B cell (primary cell): Measurements from ENCODE around the gene ACBD3. TPM values are rescaled to one million over a fixed set of nuclear protein-coding genes. Genes with fewer than 3 reads are reported as not detected.

Source experiments
- ATAC-seq: fragments of 200-7000 bp; cut with Tn5 transposase; one replicate; pipeline ENCODE4 v1.10.0; 2021; ENCODE audit warnings: low read depth, mild to moderate bottlenecking, moderate number of reproducible peaks, moderate library complexity
- CTCF ChIA-PET: fragments of 350-600 bp; sonication (Branson Sonifier 250); formaldehyde crosslinking; loops from one replicate; lab custom pipeline; 2021; ENCODE audit warnings: antibody characterized with exemption, inconsistent platforms; lab: Charles Lee
- POLR2A ChIA-PET: fragments of 350-600 bp; sonication (Branson Sonifier 250); formaldehyde crosslinking; loops from one replicate; lab custom pipeline; 2021; ENCODE audit warnings: antibody characterized with exemption; lab: Charles Lee
- DNase-seq: peaks from one replicate; pipeline ENCODE4 v3.0.0; 2013
- H2AFZ ChIP-seq: 2 replicates; pipeline ENCODE4 v1.6.1; 2012; ENCODE audit warnings: mild to moderate bottlenecking, low read depth, low read length; ENCODE audit not compliant: insufficient read depth, poor library complexity, severe bottlenecking
- H3K27ac ChIP-seq, 2 donors: 1 replicate in 1 of 2; 2 replicates in 1 of 2; pipeline ENCODE4 v1.5.1; 2012 to 2013; ENCODE audit warnings: low read length in 2 of 2, mild to moderate bottlenecking in 2 of 2, moderate library complexity in 1 of 2
- H3K27me3 ChIP-seq, 4 experiments: fragments of 200-600 bp in 1 of 4; sonication (generic) in 1 of 4; replicated peaks in 1 of 4; 1 replicate in 2 of 4; 2 replicates in 2 of 4; pipeline versions ENCODE4 v1.6.1 to v1.7.0; 2013 to 2016; ENCODE audit warnings: low read length in 3 of 4, mild to moderate bottlenecking in 2 of 4, mixed read lengths in 1 of 4, moderate library complexity in 1 of 4; ENCODE audit not compliant: insufficient read depth in 4 of 4, control insufficient read depth in 3 of 4; ENCODE audit errors: control extremely low read depth in 1 of 4
- H3K36me3 ChIP-seq, 2 experiments: replicated peaks in 1 of 2; 1 replicate in 1 of 2; 2 replicates in 1 of 2; pipeline versions ENCODE4 v1.6.1 to v1.7.1; 2013; ENCODE audit warnings: low read length in 1 of 2; ENCODE audit not compliant: insufficient read depth in 2 of 2, control insufficient read depth in 1 of 2; ENCODE audit errors: control extremely low read depth in 1 of 2, extremely low read depth in 1 of 2
- H3K4me1 ChIP-seq, 2 donors: fragments of 200-600 bp in 1 of 2; sonication (generic) in 1 of 2; 1 replicate in 1 of 2; 2 replicates in 1 of 2; pipeline versions ENCODE4 v1.5.1 to v1.6.1; 2013 to 2017; ENCODE audit warnings: low read length in 2 of 2; ENCODE audit not compliant: control insufficient read depth in 2 of 2, insufficient read depth in 2 of 2
- H3K4me2 ChIP-seq: replicated peaks from 2 replicates; pipeline ENCODE3; 2012; ENCODE audit warnings: mild to moderate bottlenecking, low read depth, low read length; ENCODE audit not compliant: poor library complexity, severe bottlenecking
- H3K4me3 ChIP-seq, 5 experiments: fragments of 200-600 bp in 1 of 5; sonication (generic) in 1 of 5; 1 replicate in 3 of 5; 2 replicates in 2 of 5; pipeline versions ENCODE4 v1.5.1 to v1.7.0; 2011 to 2016; ENCODE audit warnings: low read length in 4 of 5, mild to moderate bottlenecking in 4 of 5, low read depth in 2 of 5, control low read depth in 1 of 5, moderate library complexity in 1 of 5; ENCODE audit not compliant: insufficient read depth in 1 of 5; ENCODE audit errors: control extremely low read depth in 1 of 5, extremely low read depth in 1 of 5
- H3K79me2 ChIP-seq: fragments of 200-600 bp; sonication (generic); one replicate; pipeline ENCODE4 v1.6.0; 2016; ENCODE audit warnings: low read length; ENCODE audit not compliant: control insufficient read depth, insufficient read depth
- H3K9ac ChIP-seq: fragments of 200-600 bp; sonication (generic); 2 replicates; pipeline ENCODE4 v1.6.1; 2017; ENCODE audit warnings: mild to moderate bottlenecking, low read length, moderate library complexity
- H3K9me3 ChIP-seq, 3 donors: one replicate each; pipeline versions ENCODE4 v1.6.1 to v1.7.1; 2013; ENCODE audit warnings: low read length in 2 of 3; ENCODE audit not compliant: control insufficient read depth in 2 of 3, insufficient read depth in 1 of 3; ENCODE audit errors: control extremely low read depth in 1 of 3
- H4K20me1 ChIP-seq: 2 replicates; pipeline ENCODE4 v1.6.0; 2012; ENCODE audit warnings: mild to moderate bottlenecking, low read length; ENCODE audit not compliant: insufficient read depth, control insufficient read depth, poor library complexity, severe bottlenecking
- H3K27ac Mint-ChIP-seq: one replicate; pipeline ENCODE4 v1.8.0; 2021; ENCODE audit warnings: mixed read lengths
- H3K27me3 Mint-ChIP-seq: one replicate; pipeline ENCODE4 v1.8.0; 2021; ENCODE audit warnings: mixed read lengths
- H3K4me1 Mint-ChIP-seq: one replicate; pipeline ENCODE4 v1.8.0; 2021; ENCODE audit warnings: mixed read lengths
- H3K4me3 Mint-ChIP-seq: one replicate; pipeline ENCODE4 v1.8.0; 2021; ENCODE audit warnings: mixed read lengths
- H3K9me3 Mint-ChIP-seq: one replicate; pipeline ENCODE4 v1.8.0; 2022; ENCODE audit warnings: mixed read lengths; ENCODE audit not compliant: insufficient read depth
- EZH2 ChIP-seq: IDR thresholded peaks from 2 replicates; pipeline ENCODE4 v1.6.1; 2012; ENCODE audit warnings: borderline replicate concordance, low read depth, mild to moderate bottlenecking, moderate library complexity, low read length; ENCODE audit not compliant: insufficient read depth, poor library complexity, severe bottlenecking
- WGBS: methylation state at CpG from one replicate; pipeline ENCODE4 v1.1.5; 2013; ENCODE audit warnings: missing lambda C conversion rate; ENCODE audit not compliant: insufficient coverage; 5-methylcytosine and 5-hydroxymethylcytosine counted together
- intact Hi-C: fragments of 100-400 bp; cut with micrococcal nuclease; formaldehyde crosslinking; loops from one replicate; pipeline ENCODE4 v1.10.0; 2022
- polyA plus RNA-seq: library from polyadenylated mRNA; depleted of rRNA; stranded (reverse); fragments of >200 nt; gene quantifications from 2 replicates; pipeline ENCODE4 v1.2.3, GENCODE V29; 2012
- total RNA-seq, 2 donors: library from RNA; stranded (reverse); fragments of 120-200 nt in 1 of 2; gene quantifications; 1 replicate in 1 of 2; 2 replicates in 1 of 2; pipeline versions ENCODE4 v1.2.3 to v1.2.4, GENCODE V29; 2013 to 2022
- TF ChIP-seq, protein P1 (sequence below): fragments of 200-600 bp; IDR thresholded peaks from one replicate; pipeline ENCODE4 v1.8.0; 2022; ENCODE audit warnings: antibody characterized with exemption, mild to moderate bottlenecking

ACBD3 gene
- total and polyA plus RNA-seq, 2 donors (not counting 1 experiment from before 2014, with no cell fraction given), result 16.2 to 60.6 TPM

GRCh38 chr1:226202246-226202645, 15.7 kb upstream of the ACBD3 start:
- H3K9me3 Mint-ChIP-seq, result no peaks in the 10 kb centered on the region
- H3K4me2 ChIP-seq, result no peak overlapping the region
- intact Hi-C loops, result no loop called here

DNA sequence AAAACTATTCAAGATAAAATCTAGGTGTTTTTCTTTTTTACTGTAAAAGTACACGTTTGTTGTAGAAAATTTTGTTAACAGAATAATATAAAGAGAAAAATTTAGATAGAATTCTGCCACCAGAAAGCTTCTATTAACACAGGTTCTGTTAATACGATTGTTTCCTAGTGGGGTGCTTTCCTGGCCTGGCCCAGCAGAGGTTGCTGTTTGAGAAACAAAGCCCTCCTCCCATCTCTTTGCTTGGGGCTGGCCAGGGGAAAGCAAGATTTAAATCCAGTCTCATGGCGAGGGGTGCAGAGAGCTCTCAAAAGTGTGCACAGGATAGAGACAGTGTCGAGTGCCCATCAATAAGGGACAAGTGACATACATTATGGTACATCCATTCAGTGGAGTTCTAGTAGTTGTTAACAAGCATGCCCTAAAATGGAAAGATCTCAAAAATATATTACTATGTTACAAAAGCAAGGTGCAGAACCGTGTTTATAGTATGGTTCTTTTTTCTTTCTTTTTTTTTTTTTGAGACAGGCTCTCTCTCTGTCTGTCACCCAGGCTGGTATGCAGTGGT, 14.6 kb upstream of the ACBD3 start:
- H3K4me3 ChIP-seq, result no peak overlapping the region
- no peak overlapping the region for H3K9ac ChIP-seq
- H3K79me2 ChIP-seq, result no peaks in the 10 kb centered on the region
- H3K36me3 ChIP-seq, result no peaks in the 10 kb centered on the region
- peaks cover 13 to 17% of the 10 kb centered on the region in 2 donors for H3K4me1 ChIP-seq
- no peak overlapping the region for H3K27ac ChIP-seq
- H2AFZ ChIP-seq, result no peak overlapping the region
- ChIA-PET CTCF (interaction anchor here (0.6 to 12.0 kb wide), 9 partner anchors 19 to 430 kb away, joined by 3 to 402 read pairs (median 4); no protein-coding TSS in a partner anchor), POLR2A (interaction anchor here (0.6 to 1.1 kb wide), 6 partner anchors 17 to 234 kb away, joined by 3 to 10 read pairs (median 4); no protein-coding TSS in a partner anchor)
- TF ChIP-seq, protein P1, sequence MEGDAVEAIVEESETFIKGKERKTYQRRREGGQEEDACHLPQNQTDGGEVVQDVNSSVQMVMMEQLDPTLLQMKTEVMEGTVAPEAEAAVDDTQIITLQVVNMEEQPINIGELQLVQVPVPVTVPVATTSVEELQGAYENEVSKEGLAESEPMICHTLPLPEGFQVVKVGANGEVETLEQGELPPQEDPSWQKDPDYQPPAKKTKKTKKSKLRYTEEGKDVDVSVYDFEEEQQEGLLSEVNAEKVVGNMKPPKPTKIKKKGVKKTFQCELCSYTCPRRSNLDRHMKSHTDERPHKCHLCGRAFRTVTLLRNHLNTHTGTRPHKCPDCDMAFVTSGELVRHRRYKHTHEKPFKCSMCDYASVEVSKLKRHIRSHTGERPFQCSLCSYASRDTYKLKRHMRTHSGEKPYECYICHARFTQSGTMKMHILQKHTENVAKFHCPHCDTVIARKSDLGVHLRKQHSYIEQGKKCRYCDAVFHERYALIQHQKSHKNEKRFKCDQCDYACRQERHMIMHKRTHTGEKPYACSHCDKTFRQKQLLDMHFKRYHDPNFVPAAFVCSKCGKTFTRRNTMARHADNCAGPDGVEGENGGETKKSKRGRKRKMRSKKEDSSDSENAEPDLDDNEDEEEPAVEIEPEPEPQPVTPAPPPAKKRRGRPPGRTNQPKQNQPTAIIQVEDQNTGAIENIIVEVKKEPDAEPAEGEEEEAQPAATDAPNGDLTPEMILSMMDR, result peak; percentile 22
- no peak for TF ChIP-seq EZH2
- Mint-ChIP-seq H3K27ac (peak overlapping the region; percentile 32), H3K9me3 (no peaks in the 10 kb centered on the region), H3K27me3 (peaks cover 3% of the 10 kb centered on the region), H3K4me3 (no peak overlapping the region), H3K4me1 (peaks cover 23% of the 10 kb centered on the region)
- H3K27me3 ChIP-seq, result no peaks in the 10 kb centered on the region
- ATAC-seq (no peak), DNase-seq (no peak)
- no peaks in the 10 kb centered on the region for H4K20me1 ChIP-seq
- H3K9me3 ChIP-seq, result no peaks in the 10 kb centered on the region
- H3K4me2 ChIP-seq, result no peak overlapping the region
- WGBS, result no CpG with 5 or more reads among the region's 5 CpGs
- intact Hi-C loops, result loop anchor here (1.0 kb wide), 1 partner anchor 132 kb away; no protein-coding TSS in a partner anchor

More at GRCh38 chr1:226202246-226202645, 15.7 kb upstream of the ACBD3 start:
- no peaks in the 10 kb centered on the region for H4K20me1 ChIP-seq
- Mint-ChIP-seq H3K4me1 (peaks cover 19% of the 10 kb centered on the region), H3K27me3 (peaks cover 3% of the 10 kb centered on the region), H3K4me3 (no peak overlapping the region), H3K27ac (no peak overlapping the region)
- no peak for DNase-seq
- TF ChIP-seq, protein P1, result no peak
- TF ChIP-seq EZH2, result no peak
- CTCF ChIA-PET, result interaction anchor here (0.8 to 12.0 kb wide), 3 partner anchors 77 to 901 kb away, joined by 3 to 402 read pairs (median 10); no protein-coding TSS in a partner anchor
- peak overlapping the region; percentile 16 for H2AFZ ChIP-seq
- H3K4me3 ChIP-seq, result no peak overlapping the region
- ATAC-seq, result no peak
- H3K27me3 ChIP-seq, result no peaks in the 10 kb centered on the region
- no peaks in the 10 kb centered on the region for H3K79me2 ChIP-seq
- POLR2A ChIA-PET, result interaction anchor here (0.6 to 1.0 kb wide), 2 partner anchors 53 to 77 kb away, joined by 3 to 8 read pairs; no protein-coding TSS in a partner anchor
- H3K4me1 ChIP-seq, result peaks cover 10 to 12% of the 10 kb centered on the region in 2 donors
- WGBS, result 100% methylated on average over 2 of the region's 3 CpGs
- no peak overlapping the region for H3K9ac ChIP-seq
- H3K9me3 ChIP-seq, result no peaks in the 10 kb centered on the region
- H3K27ac ChIP-seq, result no peak overlapping the region
- H3K36me3 ChIP-seq, result no peaks in the 10 kb centered on the region
